ENCODE data around the gene SORCS1.

SORCS1 gene

DNA sequence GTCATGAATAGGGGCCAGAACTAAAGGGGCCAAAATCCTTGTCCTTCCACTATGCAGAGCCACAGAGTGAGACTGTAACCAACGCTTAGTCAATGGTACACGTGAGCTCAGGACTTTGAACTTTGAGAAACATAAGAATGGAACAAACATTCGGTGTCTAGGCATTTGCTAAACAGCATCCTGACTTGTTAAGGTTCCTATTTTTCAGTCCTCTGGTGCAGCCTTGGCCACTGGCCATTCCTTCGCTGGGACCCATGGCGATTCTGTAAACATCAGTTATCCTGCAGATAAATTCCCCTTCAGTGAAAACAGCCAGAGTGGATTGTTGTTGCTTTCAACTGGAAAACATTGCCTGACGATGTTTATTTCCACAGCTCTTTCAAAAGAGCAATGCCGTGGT is 266.8 kb downstream of the SORCS1 start:
- DNase-seq (ENCODE audit: low spot score): no peak

DNA sequence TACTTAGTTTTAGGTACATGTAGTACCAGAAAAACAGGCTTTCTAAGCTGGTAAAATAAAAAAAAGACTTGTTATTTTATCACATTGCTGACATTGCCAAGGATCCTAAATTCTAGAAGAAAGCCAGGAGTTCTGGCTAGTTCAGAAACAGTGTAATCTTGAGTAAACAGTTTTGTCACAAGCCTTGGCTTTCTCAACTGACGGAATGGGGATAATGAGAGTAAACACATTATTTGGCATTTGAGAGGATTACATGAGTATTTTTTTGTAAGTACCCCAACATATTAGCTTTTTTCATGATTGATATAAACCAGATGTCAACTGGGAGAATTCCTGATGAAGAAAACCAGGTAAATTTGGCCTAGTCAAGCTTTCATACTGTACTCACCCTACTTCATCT is 269.8 kb downstream of the SORCS1 start:
- DNase-seq (ENCODE audit: low spot score): no peak

DNA sequence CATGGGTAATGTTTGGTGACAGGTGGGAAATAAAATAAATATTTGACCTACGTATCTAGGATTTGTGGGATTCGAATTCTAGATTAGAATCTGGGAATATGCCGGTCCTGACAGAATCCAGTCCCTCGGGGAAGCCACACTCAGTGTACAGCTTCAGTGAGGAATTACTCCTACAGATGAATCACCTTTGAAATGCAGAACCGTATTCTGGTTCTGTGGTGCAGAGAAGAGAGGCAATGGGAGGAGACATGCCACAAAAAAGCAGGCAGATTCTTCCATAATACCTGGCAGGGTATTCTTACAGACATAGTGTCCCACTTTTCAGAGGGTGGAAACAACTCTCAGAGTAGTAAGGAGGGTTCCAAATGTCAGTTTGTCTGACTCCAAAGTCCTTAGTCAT is 286.9 kb downstream of the SORCS1 start:
- DNase-seq (ENCODE audit: low spot score): no peak

GRCh38 chr10:106874604-106874889 is 290.0 kb downstream of the SORCS1 start:
- no peak for DNase-seq (ENCODE audit: low spot score)

GRCh38 chr10:106873770-106874603 is 290.5 kb downstream of the SORCS1 start:
- no peak for DNase-seq (ENCODE audit: low spot score)

DNA sequence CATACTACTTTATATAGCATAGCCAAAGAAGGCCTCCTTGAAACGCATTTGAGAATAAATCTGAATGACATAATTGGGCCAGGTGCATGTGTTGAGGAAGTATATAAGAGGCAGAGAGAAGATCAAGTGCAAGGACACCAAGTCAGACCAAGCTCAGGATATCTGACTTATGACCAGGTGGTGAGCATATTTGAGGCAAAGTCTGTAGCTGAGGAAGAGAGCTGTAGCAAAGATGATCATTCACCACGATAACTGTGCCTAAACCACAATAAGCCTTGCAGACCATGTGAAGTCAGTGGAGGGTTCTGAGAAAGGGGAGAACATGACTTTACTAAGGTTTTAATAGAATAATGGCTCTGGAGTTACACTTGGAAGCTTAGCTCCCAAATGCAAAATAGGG is 292.3 kb downstream of the SORCS1 start:
- no peak for DNase-seq (ENCODE audit: low spot score)

- no peak for DNase-seq (ENCODE audit: low spot score)
Measured at GRCh38 chr10:106866244-106866845, 298.2 kb downstream of the SORCS1 start.

GRCh38 chr10:106864031-106864430 is 300.5 kb downstream of the SORCS1 start:
- no peak for DNase-seq (ENCODE audit: low spot score)

- no peak for DNase-seq (ENCODE audit: low spot score)
Measured at GRCh38 chr10:106863549-106863948, 301.0 kb downstream of the SORCS1 start.

GRCh38 chr10:106859892-106860652 is 304.4 kb downstream of the SORCS1 start:
- DNase-seq (ENCODE audit: low spot score): no peak

DNA sequence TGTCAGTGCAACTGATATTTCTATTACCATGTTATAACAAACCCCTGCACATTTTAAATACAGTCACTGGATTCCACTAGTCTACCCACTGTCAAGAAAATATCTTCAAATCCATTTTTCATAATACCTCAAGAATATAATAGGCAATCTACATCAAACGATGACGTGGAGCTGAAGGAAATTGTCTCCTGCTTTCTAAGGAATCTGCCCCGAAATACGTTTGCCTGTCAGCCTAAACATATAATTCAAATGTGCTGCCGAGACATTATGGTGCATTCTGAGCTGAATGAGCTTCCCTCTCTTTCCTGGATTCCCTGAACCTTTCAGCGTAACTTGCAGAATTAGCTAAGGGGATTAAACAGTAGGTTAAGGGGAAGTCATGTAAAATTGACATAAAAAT is 306.8 kb downstream of the SORCS1 start:
- DNase-seq (ENCODE audit: low spot score): no peak

DNA sequence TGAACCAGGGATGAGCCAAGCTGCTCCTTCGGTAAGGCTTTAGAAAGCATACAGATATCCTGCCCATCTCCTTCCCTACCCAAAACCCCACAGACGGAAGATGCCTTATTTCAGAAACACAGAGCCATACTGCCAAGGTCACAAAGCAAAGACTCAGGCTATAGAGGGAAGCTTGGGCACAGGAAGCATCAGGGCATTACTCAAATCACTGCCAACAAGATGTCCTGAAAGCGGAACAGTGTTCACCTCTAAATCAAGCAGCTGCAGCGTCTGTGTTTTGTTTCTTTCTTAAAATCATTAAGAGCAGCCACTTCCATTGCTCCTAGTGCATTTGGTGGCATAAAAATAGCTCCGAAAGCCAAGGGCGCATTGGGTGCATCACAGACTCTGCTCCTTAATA is 307.3 kb downstream of the SORCS1 start:
- no peak for DNase-seq (ENCODE audit: low spot score)

- DNase-seq (ENCODE audit: low spot score): no peak
Measured at GRCh38 chr10:106836933-106837663, 327.4 kb downstream of the SORCS1 start.

DNA sequence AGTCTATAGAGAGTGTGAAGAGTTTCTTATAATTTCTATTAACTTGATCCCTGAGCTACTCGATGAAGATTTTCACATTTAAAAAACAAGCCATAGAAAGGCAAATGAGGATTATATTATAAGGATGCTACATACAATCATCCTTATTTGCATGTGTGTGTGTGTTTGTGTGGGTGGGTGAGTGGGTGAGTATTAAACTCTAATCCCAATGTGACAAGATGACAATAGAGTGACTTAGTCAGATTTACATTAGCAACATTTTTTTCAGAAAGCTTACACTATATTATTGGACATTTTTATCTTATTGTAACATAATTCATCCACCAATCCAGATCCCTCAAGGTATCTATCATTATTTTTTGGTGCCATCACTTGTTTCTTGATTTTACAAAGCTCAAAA is 331.7 kb downstream of the SORCS1 start:
- DNase-seq (ENCODE audit: low spot score): no peak

- DNase-seq (ENCODE audit: low spot score): no peak
Measured at GRCh38 chr10:106830471-106830870, 334.0 kb downstream of the SORCS1 start.

DNA sequence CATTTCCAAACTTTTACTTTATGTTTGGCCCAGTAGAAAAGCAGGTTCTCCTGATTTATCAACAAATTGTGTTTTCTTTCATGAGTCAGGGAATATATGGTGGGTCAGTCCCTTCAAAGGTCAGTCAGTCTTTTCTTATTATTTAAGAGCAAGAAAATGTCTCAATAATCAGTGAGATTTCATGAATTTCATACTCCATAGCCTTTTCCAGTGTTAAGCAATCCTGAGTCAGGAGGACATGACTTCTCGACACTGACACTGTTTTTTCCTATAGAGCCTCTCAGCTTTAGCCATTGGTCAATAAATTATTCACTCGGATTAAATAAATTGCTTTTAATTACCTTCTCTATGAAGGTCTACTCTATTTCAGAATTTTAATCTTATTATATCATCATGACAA is 334.5 kb downstream of the SORCS1 start:
- DNase-seq (ENCODE audit: low spot score): no peak

GRCh38 chr10:106826716-106827115 is 337.8 kb downstream of the SORCS1 start:
- DNase-seq (ENCODE audit: low spot score): no peak

DNA sequence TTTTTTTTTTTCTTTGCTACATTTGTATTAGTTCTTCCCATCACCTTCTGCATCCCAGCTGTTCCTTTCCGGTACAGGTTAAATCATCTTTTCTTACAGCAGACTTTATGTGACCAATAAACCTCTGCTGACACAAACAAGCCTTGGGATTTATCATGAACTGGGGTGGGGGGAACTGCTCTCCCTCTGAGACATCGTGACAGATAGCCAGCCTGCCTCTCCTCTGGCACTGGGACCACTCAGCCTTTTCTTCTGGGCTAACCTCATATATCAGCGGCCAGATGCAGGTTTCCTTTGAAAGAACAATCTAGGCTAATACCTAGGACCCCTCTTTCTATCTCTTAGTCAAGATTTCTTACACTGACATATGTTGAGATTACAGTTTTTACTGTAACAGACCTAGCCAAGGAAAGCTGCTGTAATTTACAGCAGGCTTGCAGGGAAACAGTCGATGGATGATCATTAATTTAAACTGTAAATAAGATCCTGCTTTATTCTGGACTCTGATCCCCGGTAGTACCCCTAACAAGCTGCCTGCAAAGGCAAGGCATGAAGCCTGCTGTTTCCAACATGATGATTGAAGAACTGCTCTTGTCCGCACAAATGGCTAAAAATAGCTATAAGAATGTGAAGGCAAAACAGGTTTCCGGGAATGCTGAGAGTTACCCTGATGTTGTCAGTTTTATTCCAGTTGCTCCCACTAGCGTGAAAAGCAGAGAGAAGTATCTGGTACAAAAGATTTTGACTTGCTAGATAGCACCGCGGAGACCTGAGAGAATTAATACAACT is 338.7 kb downstream of the SORCS1 start:
- no peak for DNase-seq (ENCODE audit: low spot score)

- no peak for DNase-seq (ENCODE audit: low spot score)
Measured at GRCh38 chr10:106820579-106820978, 343.9 kb downstream of the SORCS1 start.

GRCh38 chr10:106819490-106819889 is 345.0 kb downstream of the SORCS1 start:
- DNase-seq (ENCODE audit: low spot score): no peak

GRCh38 chr10:106816318-106817085 is 348.0 kb downstream of the SORCS1 start:
- DNase-seq (ENCODE audit: low spot score): no peak
